RWPE1 (cell line): ENCODE results near the gene ACLY.
"Not testable (repeated sequence)": the region's sequence is repeated elsewhere in the genome, so short reads cannot be mapped to it uniquely, and the experiment has no call there.

Source experiments
- CTCF ChIA-PET: fragments of 350-600 bp; sonication (Branson Sonifier 250); formaldehyde crosslinking; extraction: SDS; loops from one replicate; lab custom pipeline; 2021; lab: Yijun Ruan, JAX
- POLR2A ChIA-PET: fragments of 400-600 bp; formaldehyde crosslinking; extraction: SDS; loops from one replicate; lab custom pipeline; 2020; ENCODE audit warnings: antibody characterized with exemption; ENCODE audit not compliant: low non-redundant PET; lab: Yijun Ruan, JAX
- DNase-seq: peaks from one replicate; pipeline ENCODE4 v3.0.0; 2012; ENCODE audit warnings: low spot score
- H3K27ac ChIP-seq: fragments of 450-650 bp; 2 replicates; pipeline ENCODE4 v1.5.1; 2017
- TF ChIP-seq, protein P1 (sequence below): fragments of 450-650 bp; conservative IDR thresholded peaks from 2 replicates; pipeline ENCODE4 v1.5.1; 2017; ENCODE audit warnings: low read depth, mild to moderate bottlenecking

ACLY gene

DNA sequence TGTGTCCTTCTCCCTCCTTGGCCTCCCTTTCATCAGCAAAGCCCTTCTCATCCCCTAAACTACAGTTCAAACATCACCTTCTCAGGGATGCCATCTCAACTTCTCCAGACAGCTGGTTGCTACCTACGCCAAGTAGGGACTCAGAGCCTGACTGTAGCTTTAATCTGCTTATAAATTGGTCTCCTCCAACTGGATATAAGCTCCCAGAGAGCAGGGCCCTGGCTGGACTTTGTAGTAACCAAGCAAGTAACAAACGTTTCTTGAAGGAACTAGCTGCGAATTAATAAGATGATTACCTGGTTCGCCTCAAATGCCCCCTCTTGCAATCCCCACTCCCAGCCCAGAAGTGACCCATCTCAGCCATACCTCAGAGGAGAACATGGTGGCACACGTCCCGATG lies 36.0 kb downstream of the ACLY start:
- peak overlapping the region; percentile 23; the same call in 1 of the 2 replicates for H3K27ac ChIP-seq
- ChIA-PET POLR2A (no interaction called here), CTCF (no interaction called here)
- DNase-seq = no peak
- TF ChIP-seq, protein P1, sequence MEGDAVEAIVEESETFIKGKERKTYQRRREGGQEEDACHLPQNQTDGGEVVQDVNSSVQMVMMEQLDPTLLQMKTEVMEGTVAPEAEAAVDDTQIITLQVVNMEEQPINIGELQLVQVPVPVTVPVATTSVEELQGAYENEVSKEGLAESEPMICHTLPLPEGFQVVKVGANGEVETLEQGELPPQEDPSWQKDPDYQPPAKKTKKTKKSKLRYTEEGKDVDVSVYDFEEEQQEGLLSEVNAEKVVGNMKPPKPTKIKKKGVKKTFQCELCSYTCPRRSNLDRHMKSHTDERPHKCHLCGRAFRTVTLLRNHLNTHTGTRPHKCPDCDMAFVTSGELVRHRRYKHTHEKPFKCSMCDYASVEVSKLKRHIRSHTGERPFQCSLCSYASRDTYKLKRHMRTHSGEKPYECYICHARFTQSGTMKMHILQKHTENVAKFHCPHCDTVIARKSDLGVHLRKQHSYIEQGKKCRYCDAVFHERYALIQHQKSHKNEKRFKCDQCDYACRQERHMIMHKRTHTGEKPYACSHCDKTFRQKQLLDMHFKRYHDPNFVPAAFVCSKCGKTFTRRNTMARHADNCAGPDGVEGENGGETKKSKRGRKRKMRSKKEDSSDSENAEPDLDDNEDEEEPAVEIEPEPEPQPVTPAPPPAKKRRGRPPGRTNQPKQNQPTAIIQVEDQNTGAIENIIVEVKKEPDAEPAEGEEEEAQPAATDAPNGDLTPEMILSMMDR = no peak

DNA sequence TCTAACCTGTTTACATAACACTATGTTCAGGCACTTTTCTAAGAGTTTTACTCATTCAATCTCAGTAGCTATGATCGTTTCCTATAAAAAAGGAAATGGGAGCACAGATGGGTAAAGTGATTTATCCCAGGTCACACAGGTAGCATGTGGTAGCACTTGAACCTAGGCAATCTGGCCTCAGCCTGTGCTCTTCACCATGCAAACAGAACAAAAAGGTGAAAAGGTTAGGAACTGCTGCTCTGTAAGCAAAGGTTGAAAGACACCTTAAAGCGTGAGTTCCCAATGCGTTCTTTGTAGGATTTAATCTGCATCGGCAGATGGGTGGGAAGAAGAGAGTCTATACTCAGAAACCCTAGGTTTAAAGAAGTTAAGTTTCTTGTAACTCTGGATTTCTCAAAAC lies 38.6 kb downstream of the ACLY start:
- TF ChIP-seq, protein P1 = no peak

DNA sequence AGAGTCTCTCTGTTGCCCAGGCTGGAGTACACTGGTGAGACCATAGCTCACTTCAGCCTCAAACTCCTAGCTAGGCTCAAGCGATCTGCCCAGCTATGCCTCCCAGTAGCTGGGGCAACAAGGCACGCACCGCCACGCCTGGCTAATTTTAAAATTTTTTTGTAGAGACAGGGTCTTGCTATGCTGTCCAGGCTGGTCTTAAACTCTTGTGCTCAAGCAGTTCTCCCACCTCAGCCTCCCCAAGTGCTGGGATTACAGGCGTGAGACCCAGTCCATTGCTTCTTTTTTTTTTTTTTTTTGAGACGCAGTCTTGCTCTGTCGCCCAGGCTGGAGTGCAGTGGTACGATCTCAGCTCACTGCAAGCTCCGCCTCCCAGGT lies 44.5 kb downstream of the ACLY start:
- POLR2A ChIA-PET = interaction anchor here (0.7 kb wide), 1 partner anchor 80 kb away, joined by 3 read pairs; no protein-coding TSS in a partner anchor
- CTCF ChIA-PET = interaction anchor here (0.7 to 0.9 kb wide), 2 partner anchors 36 to 178 kb away, joined by 3 to 8 read pairs; no protein-coding TSS in a partner anchor
- not testable (repeated sequence) for DNase-seq
- peak overlapping the region; percentile 12 for H3K27ac ChIP-seq

More for the DNA sequence above, 38.6 kb downstream of the ACLY start:
- H3K27ac ChIP-seq = no peak overlapping the region
- CTCF ChIA-PET = no interaction called here
- POLR2A ChIA-PET = no interaction called here
- no peak for DNase-seq

DNA sequence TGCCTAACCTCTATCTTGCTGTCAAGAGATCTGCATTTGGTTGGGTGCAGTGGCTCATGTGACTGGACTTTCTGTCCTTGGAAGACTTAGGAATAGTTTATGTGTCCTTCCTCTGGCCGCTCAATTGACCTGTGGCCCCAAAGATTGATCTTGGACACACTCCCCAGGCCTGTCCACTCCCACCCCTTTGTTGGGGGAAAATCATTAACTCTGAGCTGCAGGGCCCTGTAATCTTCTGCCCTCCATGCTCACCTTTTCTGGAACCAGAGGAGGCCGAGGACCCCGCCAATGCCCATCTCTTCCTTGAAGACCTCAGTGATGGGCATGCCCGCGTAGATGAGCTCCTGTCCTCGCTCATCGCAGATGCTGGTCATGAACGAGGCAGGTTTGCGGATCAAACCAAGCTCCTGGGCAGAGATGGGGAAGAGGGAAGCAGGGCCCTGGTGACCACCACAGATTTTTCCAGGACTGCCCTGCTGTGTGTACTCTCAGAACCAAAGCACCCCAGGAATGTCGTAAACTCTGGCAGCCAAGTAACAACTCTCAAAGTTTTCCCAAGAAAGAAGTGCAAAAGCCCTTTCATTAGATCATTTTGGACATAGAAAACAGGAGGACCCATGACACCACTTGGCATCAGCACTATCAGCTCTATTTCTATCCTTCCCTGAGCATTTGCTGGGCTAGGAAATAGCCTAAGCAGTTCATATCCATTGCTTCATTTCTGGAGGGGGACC lies 45.0 kb downstream of the ACLY start:
- ChIA-PET CTCF (interaction anchor here (0.9 kb wide), 1 partner anchor 178 kb away, joined by 3 read pairs; no protein-coding TSS in a partner anchor), POLR2A (no interaction called here)
- peak overlapping the region; percentile 12; the same call in 1 of the 2 replicates for H3K27ac ChIP-seq
- TF ChIP-seq, protein P1 = no peak
- no peak for DNase-seq

DNA sequence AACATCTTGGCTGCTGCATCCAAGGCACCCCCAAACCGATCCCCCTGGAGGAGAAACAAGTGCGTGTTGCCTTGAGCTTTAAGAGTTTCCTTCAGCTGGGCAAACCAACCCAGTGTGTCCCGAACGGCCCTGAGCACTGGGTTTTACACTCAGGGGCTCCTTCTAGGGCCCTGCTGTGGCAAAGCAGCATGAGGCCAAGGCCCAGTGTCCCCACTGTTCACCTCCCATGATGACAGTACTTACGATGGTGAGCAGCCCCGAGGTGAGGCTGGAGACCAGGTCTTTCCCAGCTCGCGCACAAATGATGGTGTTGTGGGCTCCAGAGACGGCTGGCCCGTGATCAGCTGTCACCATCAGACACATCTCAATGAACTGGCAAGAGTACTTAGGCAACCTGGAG lies 47.0 kb downstream of the ACLY start:
- H3K27ac ChIP-seq = peak overlapping the region; percentile 10; the same call in 1 of the 2 replicates
- ChIA-PET POLR2A (no interaction called here), CTCF (interaction anchor here (0.6 to 0.7 kb wide), 2 partner anchors 61 to 229 kb away, joined by 3 to 4 read pairs; no protein-coding TSS in a partner anchor)

DNA sequence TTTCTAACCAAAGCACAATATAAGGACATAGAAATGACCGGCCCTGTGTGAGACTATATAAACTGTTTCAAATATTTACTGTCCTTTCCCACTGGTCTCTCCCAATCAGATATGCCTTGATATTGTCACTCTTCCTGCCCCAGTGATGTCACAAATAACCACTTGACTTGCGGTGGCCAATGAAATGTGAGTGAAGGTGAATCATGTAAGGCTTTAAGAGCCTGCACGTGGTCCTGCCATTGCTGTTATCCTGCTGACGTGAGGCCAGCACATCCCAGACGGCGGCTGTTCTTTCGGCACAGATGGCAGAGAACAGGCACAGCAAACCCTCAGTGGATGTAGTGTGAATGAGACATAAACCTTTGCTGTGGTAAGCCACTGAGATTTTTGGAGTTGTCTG lies 48.1 kb downstream of the ACLY start:
- H3K27ac ChIP-seq = peak overlapping the region; percentile 62
- ChIA-PET POLR2A (no interaction called here), CTCF (interaction anchor here (1.2 kb wide), 1 partner anchor 16 kb away, joined by 4 read pairs; no protein-coding TSS in a partner anchor)
- TF ChIP-seq, protein P1 = no peak
- no peak for DNase-seq

More for the DNA sequence above, 47.0 kb downstream of the ACLY start:
- no peak for DNase-seq
- TF ChIP-seq, protein P1 = no peak

DNA sequence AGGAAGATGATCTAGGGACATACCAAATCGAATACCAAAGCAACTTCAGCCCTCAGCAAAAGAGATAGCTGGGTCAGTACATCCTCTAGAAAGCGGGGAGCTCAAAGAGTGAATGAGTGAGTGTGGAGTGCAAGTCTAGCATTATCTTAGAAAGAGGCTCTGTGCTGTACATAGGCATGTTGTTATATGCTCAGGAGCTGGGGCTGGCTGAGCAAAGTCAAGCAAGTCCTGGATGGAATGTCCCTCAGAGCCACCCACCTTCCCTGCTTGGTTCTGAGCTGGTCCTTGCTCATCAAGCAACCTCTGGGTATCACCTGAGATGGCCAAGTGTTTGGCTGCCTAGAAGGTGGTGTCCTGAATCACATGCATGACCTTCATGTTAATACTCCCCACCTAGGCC lies 48.7 kb downstream of the ACLY start:
- ChIA-PET POLR2A (no interaction called here), CTCF (no interaction called here)
- TF ChIP-seq, protein P1 = no peak
- no peak for DNase-seq
- peak overlapping the region; percentile 62 for H3K27ac ChIP-seq
